Sigmoid colon (tissue), 7 donors: ENCODE results near the gene SPOCD1. TPM values are rescaled to one million over a fixed set of nuclear protein-coding genes. Genes with fewer than 3 reads are reported as not detected.

Experiments used
- DNase-seq: peaks from one replicate; pipeline ENCODE4 v3.0.0-alpha.2; 2019
- H3K27ac ChIP-seq, 4 donors: fragments of 200-600 bp; sonication (generic); one replicate each; pipeline ENCODE4 v1.5.1; 2016 to 2019; ENCODE audit warnings: mild to moderate bottlenecking in 1 of 4
- H3K27me3 ChIP-seq, 3 donors: fragments of 200-600 bp; sonication (generic); one replicate each; pipeline ENCODE4 v1.5.1; 2019; ENCODE audit warnings: mild to moderate bottlenecking in 1 of 3
- H3K36me3 ChIP-seq, 4 donors: fragments of 200-600 bp; sonication (generic); one replicate each; pipeline ENCODE4 v1.5.1; 2016 to 2019
- H3K4me1 ChIP-seq, 4 donors: fragments of 200-600 bp; sonication (generic); one replicate each; pipeline ENCODE4 v1.5.1; 2017 to 2019
- H3K4me3 ChIP-seq, 4 donors: fragments of 200-600 bp; sonication (generic); one replicate each; pipeline ENCODE4 v1.5.1; 2017 to 2019; ENCODE audit warnings: mild to moderate bottlenecking in 2 of 4, moderate library complexity in 1 of 4
- H3K9me3 ChIP-seq, 4 donors: fragments of 200-600 bp in 3 of 4; sonication (generic) in 3 of 4; one replicate each; pipeline versions ENCODE4 v1.5.1 to v1.6.1; 2013 to 2019
- CTCF ChIP-seq, 4 experiments: fragments of 450-650 bp in 3 of 4; fragments of 200-600 bp in 1 of 4; IDR thresholded peaks; one replicate each; pipeline ENCODE4 v1.5.1; 2016 to 2019; ENCODE audit warnings: antibody characterized with exemption in 4 of 4, mild to moderate bottlenecking in 3 of 4, moderate library complexity in 2 of 4
- EP300 ChIP-seq, 4 donors: sonication (generic); formaldehyde crosslinking; IDR thresholded peaks; one replicate each; pipeline ENCODE4 v1.6.1; 2017; ENCODE audit warnings: antibody characterized with exemption in 4 of 4
- POLR2A ChIP-seq, 2 donors: fragments of 450-650 bp; IDR thresholded peaks; one replicate each; pipeline ENCODE4 v1.6.1; 2016; ENCODE audit warnings: antibody characterized with exemption in 2 of 2, mild to moderate bottlenecking in 2 of 2, moderate library complexity in 2 of 2
- POLR2AphosphoS5 ChIP-seq, 4 donors: sonication (generic); formaldehyde crosslinking; IDR thresholded peaks; one replicate each; pipeline ENCODE4 v1.6.1; 2017; ENCODE audit warnings: antibody characterized with exemption in 4 of 4
- WGBS, 2 donors: extraction: QIAGEN DNeasy Blood & Tissue Kit; methylation state at CpG; one replicate each; pipeline ENCODE4 v1.1.7; 2013; 5-methylcytosine and 5-hydroxymethylcytosine counted together
- intact Hi-C: fragments of 100-400 bp; cut with DNase I; formaldehyde crosslinking; loops from one replicate; pipeline ENCODE4 v1.15.1; 2023
- polyA plus RNA-seq, 3 donors: library from polyadenylated mRNA; stranded (reverse); fragments of 200-250 nt; gene quantifications; one replicate each; pipeline ENCODE4 v1.2.3, GENCODE V29; 2013
- total RNA-seq, 4 donors: library from RNA; depleted of rRNA; stranded (reverse); fragments of >200 nt; gene quantifications; one replicate each; pipeline ENCODE4 v1.1.0, GENCODE V29; 2016
- donor health status: healthy with polysubstance abuse.
- donor health status: Bipolar disorder and iron deficiency.
- donor health status: healthy.

The SPOCD1 gene
- total and polyA plus RNA-seq, 7 donors = 0.14 to 0.70 (median 0.55) TPM; not detected in 4

GRCh38 chr1:31758823-31759222 lies 57.0 kb downstream of the SPOCD1 start:
- Histone ChIP-seq H3K9me3 (no peaks in the 10 kb centered on the region), H3K36me3 (no peaks in the 10 kb centered on the region), H3K4me1 (peaks cover 0 to 37% (median 34%) of the 10 kb centered on the region in 4 donors), H3K27me3 (peaks cover 0 to 36% (median 13%) of the 10 kb centered on the region in 3 donors), H3K4me3 (no peak overlapping the region), H3K27ac (no peak overlapping the region)
- intact Hi-C loops = no loop called here
- DNase-seq = no peak
- TF ChIP-seq POLR2A (IDR thresholded peaks at IDR 0.05) = no peak
- no peak for TF ChIP-seq CTCF (IDR thresholded peaks at IDR 0.05)
- TF ChIP-seq POLR2AphosphoS5 (IDR thresholded peaks at IDR 0.05) = no peak
- no peak for TF ChIP-seq EP300 (IDR thresholded peaks at IDR 0.05)
- 83 to 89% methylated on average over 7 of the region's 7 CpGs for WGBS, 2 donors

- no peak for DNase-seq
- WGBS, 2 donors = 95 to 97% methylated on average over 6 of the region's 6 CpGs
Observed at GRCh38 chr1:31757989-31758388, 57.8 kb downstream of the SPOCD1 start.

GRCh38 chr1:31757204-31757679 lies 58.6 kb downstream of the SPOCD1 start:
- TF ChIP-seq EP300 (IDR thresholded peaks at IDR 0.05) (no peak), POLR2AphosphoS5 (IDR thresholded peaks at IDR 0.05) (no peak), CTCF (IDR thresholded peaks at IDR 0.05) (no peak), POLR2A (IDR thresholded peaks at IDR 0.05) (no peak)
- WGBS, 2 donors = 57 to 86% methylated on average over 8 of the region's 8 CpGs
- DNase-seq = no peak
- Histone ChIP-seq H3K27me3 (peaks cover 0 to 20% (median 6%) of the 10 kb centered on the region in 3 donors), H3K36me3 (no peaks in the 10 kb centered on the region), H3K4me3 (no peak overlapping the region), H3K9me3 (no peaks in the 10 kb centered on the region), H3K4me1 (peaks cover 0 to 24% (median 19%) of the 10 kb centered on the region in 4 donors), H3K27ac (no peak overlapping the region)
- intact Hi-C loops = no loop called here

More at GRCh38 chr1:31757989-31758388, 57.8 kb downstream of the SPOCD1 start:
- TF ChIP-seq CTCF (IDR thresholded peaks at IDR 0.05) (no peak), POLR2A (IDR thresholded peaks at IDR 0.05) (no peak), POLR2AphosphoS5 (IDR thresholded peaks at IDR 0.05) (no peak), EP300 (IDR thresholded peaks at IDR 0.05) (no peak)
- Histone ChIP-seq H3K27ac (no peak overlapping the region), H3K27me3 (peaks cover 0 to 28% (median 13%) of the 10 kb centered on the region in 3 donors), H3K4me3 (no peak overlapping the region), H3K9me3 (no peaks in the 10 kb centered on the region), H3K36me3 (no peaks in the 10 kb centered on the region), H3K4me1 (peaks cover 0 to 32% (median 26%) of the 10 kb centered on the region in 4 donors)
- intact Hi-C loops = no loop called here

- H3K27me3 ChIP-seq = peaks cover 0 to 14% (median 5%) of the 10 kb centered on the region in 3 donors
- intact Hi-C loops = no loop called here
- no peaks in the 10 kb centered on the region for H3K36me3 ChIP-seq
- H3K4me1 ChIP-seq = peaks cover 0 to 18% (median 15%) of the 10 kb centered on the region in 4 donors
- no peak overlapping the region for H3K4me3 ChIP-seq
- H3K9me3 ChIP-seq = no peaks in the 10 kb centered on the region
- H3K27ac ChIP-seq = no peak overlapping the region
- no peak for DNase-seq
- WGBS, 2 donors = 91 to 94% methylated on average over 13 of the region's 13 CpGs
- TF ChIP-seq POLR2A (IDR thresholded peaks at IDR 0.05) = no peak
- TF ChIP-seq CTCF (IDR thresholded peaks at IDR 0.05) = no peak
- no peak for TF ChIP-seq POLR2AphosphoS5 (IDR thresholded peaks at IDR 0.05)
- TF ChIP-seq EP300 (IDR thresholded peaks at IDR 0.05) = no peak
Observed at GRCh38 chr1:31756578-31756977, 59.2 kb downstream of the SPOCD1 start.
